ENCODE results near the gene DEK.

DNA sequence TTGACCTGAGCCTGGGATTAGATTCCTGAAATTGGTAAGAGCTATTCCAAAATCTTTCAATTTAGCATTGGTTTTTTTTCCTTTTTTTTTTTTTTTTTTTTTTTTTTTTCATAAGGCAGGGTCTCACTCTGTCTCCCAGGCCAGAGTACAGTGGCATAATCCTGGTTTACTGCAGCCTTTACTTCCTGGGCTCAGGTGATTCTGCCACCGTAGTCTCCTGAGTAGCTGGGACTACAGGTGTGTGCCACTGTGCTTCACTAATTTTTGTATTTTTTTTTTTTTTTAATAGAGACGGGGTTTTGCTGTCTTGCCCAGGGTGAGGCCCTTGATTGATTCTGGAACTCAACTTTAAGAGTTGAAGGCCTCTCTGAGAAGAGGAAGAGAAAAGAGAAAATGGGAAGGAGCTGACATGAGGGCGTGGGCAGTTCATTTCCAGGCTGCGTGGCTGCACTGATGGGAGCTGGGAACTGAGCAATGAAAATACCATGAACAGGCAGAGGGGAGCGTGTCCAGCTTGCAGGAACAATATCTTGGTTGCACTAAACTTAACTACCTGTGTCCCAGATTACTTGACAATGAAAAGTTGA is 84.5 kb downstream of the DEK start:
- no peak for TF ChIP-seq POLR2A (IDR thresholded peaks at IDR 0.05)
- TF ChIP-seq, protein P1, sequence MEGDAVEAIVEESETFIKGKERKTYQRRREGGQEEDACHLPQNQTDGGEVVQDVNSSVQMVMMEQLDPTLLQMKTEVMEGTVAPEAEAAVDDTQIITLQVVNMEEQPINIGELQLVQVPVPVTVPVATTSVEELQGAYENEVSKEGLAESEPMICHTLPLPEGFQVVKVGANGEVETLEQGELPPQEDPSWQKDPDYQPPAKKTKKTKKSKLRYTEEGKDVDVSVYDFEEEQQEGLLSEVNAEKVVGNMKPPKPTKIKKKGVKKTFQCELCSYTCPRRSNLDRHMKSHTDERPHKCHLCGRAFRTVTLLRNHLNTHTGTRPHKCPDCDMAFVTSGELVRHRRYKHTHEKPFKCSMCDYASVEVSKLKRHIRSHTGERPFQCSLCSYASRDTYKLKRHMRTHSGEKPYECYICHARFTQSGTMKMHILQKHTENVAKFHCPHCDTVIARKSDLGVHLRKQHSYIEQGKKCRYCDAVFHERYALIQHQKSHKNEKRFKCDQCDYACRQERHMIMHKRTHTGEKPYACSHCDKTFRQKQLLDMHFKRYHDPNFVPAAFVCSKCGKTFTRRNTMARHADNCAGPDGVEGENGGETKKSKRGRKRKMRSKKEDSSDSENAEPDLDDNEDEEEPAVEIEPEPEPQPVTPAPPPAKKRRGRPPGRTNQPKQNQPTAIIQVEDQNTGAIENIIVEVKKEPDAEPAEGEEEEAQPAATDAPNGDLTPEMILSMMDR (IDR thresholded peaks at IDR 0.05): no peak
